Measurements from ENCODE around the gene ZNF605. TPM values are rescaled to one million over a fixed set of nuclear protein-coding genes. Genes with fewer than 3 reads are reported as not detected.

Gene ZNF605
- total RNA-seq, 1 experiment from 2014 or later: 19.3 TPM

GRCh38 chr12:132888852-132889251 is 67.3 kb downstream of the ZNF605 start:
- DNase-seq: peak; percentile 90
- no CpG with 5 or more reads among the region's 6 CpGs for WGBS (ENCODE audit: extremely low coverage, insufficient read length, low lambda C conversion rate)
- Histone ChIP-seq H3K14ac (ENCODE audit: insufficient read depth, low read length) (no peak overlapping the region), H3K56ac (ENCODE audit: insufficient read length, low read depth, low read length) (no peak overlapping the region), H2BK15ac (ENCODE audit: low read depth, low read length) (no peak overlapping the region), H3K27ac (ENCODE audit: insufficient read length, low read depth, low read length) (peak overlapping the region; percentile 81), H3K27me3 (ENCODE audit: insufficient read depth, low read length) (no peaks in the 10 kb centered on the region), H2BK20ac (ENCODE audit: low read depth, low read length, poor library complexity, severe bottlenecking) (no peak overlapping the region), H4K5ac (ENCODE audit: insufficient read length, low read depth, low read length) (no peak overlapping the region), H2BK12ac (ENCODE audit: insufficient read length, low read depth, low read length) (no peak overlapping the region), H3K23me2 (ENCODE audit: insufficient read length, low read depth, low read length, poor library complexity, severe bottlenecking) (peaks cover 11% of the 10 kb centered on the region), H3T11ph (ENCODE audit: low read length) (no peak overlapping the region), H3K4me2 (ENCODE audit: insufficient read depth, insufficient read length, low read length) (peak overlapping the region; percentile 87), H2BK5ac (ENCODE audit: insufficient read length, low read length) (no peak overlapping the region), H2AK5ac (ENCODE audit: insufficient read length, low read length) (no peak overlapping the region), H3K4ac (ENCODE audit: low read depth, low read length) (no peak overlapping the region), H4K8ac (replicated peaks; ENCODE audit: insufficient read length, low read depth, low read length) (no peak overlapping the region), H4K20me1 (ENCODE audit: control insufficient read depth, insufficient read depth, insufficient read length) (no peaks in the 10 kb centered on the region), H3K18ac (ENCODE audit: insufficient read length, low read depth, low read length) (no peak overlapping the region), H3K23ac (ENCODE audit: insufficient read length, low read depth, low read length) (no peak overlapping the region), H3K4me1 (ENCODE audit: insufficient read depth, low read length) (no peaks in the 10 kb centered on the region; the same call in 1 of the 2 replicates), H3K79me1 (ENCODE audit: insufficient read depth, low read depth, low read length, poor library complexity, severe bottlenecking) (no peaks in the 10 kb centered on the region), H2BK120ac (ENCODE audit: low read depth, low read length, poor library complexity, severe bottlenecking) (no peak overlapping the region), H2AFZ (ENCODE audit: low read length) (no peak overlapping the region), H3K79me2 (ENCODE audit: insufficient read depth, low read length) (no peaks in the 10 kb centered on the region; the same call in 1 of the 2 replicates), H3K9ac (ENCODE audit: extremely low read depth, insufficient read length, low read length) (no peak overlapping the region), H3K9me3 (ENCODE audit: control insufficient read depth, low read depth, low read length) (no peaks in the 10 kb centered on the region), H4K91ac (ENCODE audit: insufficient read length, low read depth, low read length) (no peak overlapping the region)
- H3K4me1 Mint-ChIP-seq: peaks cover 33 to 35% of the 10 kb centered on the region in 2 experiments
- peak overlapping the region; percentile 55 to 98 (median 96) for H3K27ac Mint-ChIP-seq
- H3K4me3 Mint-ChIP-seq: peak overlapping the region; percentile 71 to 97
- TF ChIP-seq, protein P1, sequence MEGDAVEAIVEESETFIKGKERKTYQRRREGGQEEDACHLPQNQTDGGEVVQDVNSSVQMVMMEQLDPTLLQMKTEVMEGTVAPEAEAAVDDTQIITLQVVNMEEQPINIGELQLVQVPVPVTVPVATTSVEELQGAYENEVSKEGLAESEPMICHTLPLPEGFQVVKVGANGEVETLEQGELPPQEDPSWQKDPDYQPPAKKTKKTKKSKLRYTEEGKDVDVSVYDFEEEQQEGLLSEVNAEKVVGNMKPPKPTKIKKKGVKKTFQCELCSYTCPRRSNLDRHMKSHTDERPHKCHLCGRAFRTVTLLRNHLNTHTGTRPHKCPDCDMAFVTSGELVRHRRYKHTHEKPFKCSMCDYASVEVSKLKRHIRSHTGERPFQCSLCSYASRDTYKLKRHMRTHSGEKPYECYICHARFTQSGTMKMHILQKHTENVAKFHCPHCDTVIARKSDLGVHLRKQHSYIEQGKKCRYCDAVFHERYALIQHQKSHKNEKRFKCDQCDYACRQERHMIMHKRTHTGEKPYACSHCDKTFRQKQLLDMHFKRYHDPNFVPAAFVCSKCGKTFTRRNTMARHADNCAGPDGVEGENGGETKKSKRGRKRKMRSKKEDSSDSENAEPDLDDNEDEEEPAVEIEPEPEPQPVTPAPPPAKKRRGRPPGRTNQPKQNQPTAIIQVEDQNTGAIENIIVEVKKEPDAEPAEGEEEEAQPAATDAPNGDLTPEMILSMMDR (conservative IDR thresholded peaks at IDR 0.05): no peak
- H3K36me3 Mint-ChIP-seq (ENCODE audit: insufficient read depth in 1 of 3, low read depth in 3 of 3): peaks cover 18 to 30% (median 20%) of the 10 kb centered on the region in 3 experiments
- H3K9me3 Mint-ChIP-seq: peaks cover 15 to 24% of the 10 kb centered on the region in 2 experiments
- peaks cover 8% of the 10 kb centered on the region for H3K27me3 Mint-ChIP-seq (ENCODE audit: low read depth)
